Activated CD4-positive, alpha-beta T cell treated with anti-CD3 and anti-CD28 coated beads for 4 hours (primary cell): Measurements from ENCODE around the gene TBX6.
"Not testable (repeated sequence)": the region's sequence is repeated elsewhere in the genome, so short reads cannot be mapped to it uniquely, and the experiment has no call there.

ENCODE experiments used
- DNase-seq, 2 donors: peaks; one replicate each; pipeline ENCODE4 v3.0.0-alpha.2; 2020

TBX6 gene

GRCh38 chr16:30065943-30066760, 25.6 kb downstream of the TBX6 start:
- DNase-seq: no peak

- peak; percentile 93 to 97 for DNase-seq
Measured at GRCh38 chr16:30065102-30065942, 26.4 kb downstream of the TBX6 start, which contains the start of gene ALDOA. TSS of gene ALDOA (plus strand) at chr16:30065760. CDS start at chr16:30066898, 1,138 bp downstream.

GRCh38 chr16:30064729-30065101, 27.0 kb downstream of the TBX6 start:
- DNase-seq: no peak

GRCh38 chr16:30063893-30064728, 27.6 kb downstream of the TBX6 start:
- peak; percentile 68 to 72 for DNase-seq

- DNase-seq: no peak
Measured at GRCh38 chr16:30063278-30063892, 28.3 kb downstream of the TBX6 start.

- no peak for DNase-seq
Measured at GRCh38 chr16:30060836-30061554, 30.7 kb downstream of the TBX6 start.

- DNase-seq: no peak
Measured at GRCh38 chr16:30060346-30060745, 31.4 kb downstream of the TBX6 start.

- peak in 1 of 2 donors; percentile 49 for DNase-seq
Measured at GRCh38 chr16:30054959-30055553, 36.7 kb downstream of the TBX6 start.

- DNase-seq: no peak
Measured at GRCh38 chr16:30054451-30054850, 37.3 kb downstream of the TBX6 start.

GRCh38 chr16:30053376-30054015, 38.2 kb downstream of the TBX6 start:
- no peak for DNase-seq

GRCh38 chr16:30052671-30053372, 38.9 kb downstream of the TBX6 start:
- peak; percentile 89 to 91 for DNase-seq

GRCh38 chr16:30051518-30051917, 40.2 kb downstream of the TBX6 start:
- no peak for DNase-seq

- no peak for DNase-seq
Measured at GRCh38 chr16:30049871-30050270, 41.9 kb downstream of the TBX6 start.

GRCh38 chr16:30046588-30046987, 45.1 kb downstream of the TBX6 start:
- no peak for DNase-seq

GRCh38 chr16:30046178-30046577, 45.5 kb downstream of the TBX6 start:
- no peak for DNase-seq

- DNase-seq: no peak
Measured at GRCh38 chr16:30041841-30042240, 49.9 kb downstream of the TBX6 start.

- not testable (repeated sequence) for DNase-seq
Measured at GRCh38 chr16:30040690-30041089, 51.0 kb downstream of the TBX6 start.

GRCh38 chr16:30040221-30040620, 51.5 kb downstream of the TBX6 start:
- no peak for DNase-seq
